OCI-LY7 (cell line): Measurements from ENCODE around the gene STATH. TPM values are rescaled to one million over a fixed set of nuclear protein-coding genes. Genes with fewer than 3 reads are reported as not detected.

Source experiments
- BruUV-seq: library from RNA; stranded (reverse); fragments of 400-500 nt; replicated peaks from 2 replicates; lab custom pipeline; 2021; lab: Mats Ljungman, UMichigan
- CTCF ChIA-PET: fragments of 300-600 bp; sonication (Branson Sonifier 250); formaldehyde crosslinking; loops from one replicate; lab custom pipeline; 2022; ENCODE audit warnings: antibody characterized with exemption; ENCODE audit not compliant: unreplicated experiment; lab: Charles Lee
- POLR2A ChIA-PET: fragments of 300-600 bp; sonication (Branson Sonifier 250); formaldehyde crosslinking; loops from one replicate; lab custom pipeline; 2022; ENCODE audit warnings: antibody characterized with exemption; lab: Charles Lee
- DNase-seq: peaks from one replicate; pipeline ENCODE4 v3.0.0-alpha.2; 2015; ENCODE audit warnings: low spot score
- H2AFZ ChIP-seq: fragments of 200-600 bp; sonication (generic), shearing (Covaris generic); 2 replicates; pipeline ENCODE4 v1.6.1; 2014; ENCODE audit warnings: mild to moderate bottlenecking, antibody characterized with exemption, low read length, moderate library complexity
- H3K27ac ChIP-seq: fragments of 200-600 bp; sonication (generic); 2 replicates; pipeline ENCODE4 v1.5.1; 2014; ENCODE audit warnings: mixed run types, low read depth, mild to moderate bottlenecking, moderate library complexity, low read length, inconsistent platforms; ENCODE audit not compliant: poor library complexity, severe bottlenecking
- H3K36me3 ChIP-seq: fragments of 200-600 bp; sonication (generic); 2 replicates; pipeline ENCODE4 v1.6.1; 2014; ENCODE audit warnings: mild to moderate bottlenecking, antibody characterized with exemption, low read length, moderate library complexity, mixed read lengths; ENCODE audit not compliant: insufficient read depth
- H3K4me1 ChIP-seq: fragments of 200-600 bp; sonication (generic); 2 replicates; pipeline ENCODE4 v1.5.1; 2014; ENCODE audit warnings: mild to moderate bottlenecking, low read length; ENCODE audit not compliant: insufficient read depth, poor library complexity, severe bottlenecking
- H3K4me2 ChIP-seq: fragments of 200-600 bp; sonication (generic); 2 replicates; pipeline ENCODE4 v1.6.1; 2014; ENCODE audit warnings: mild to moderate bottlenecking, low read length
- H3K4me3 ChIP-seq: fragments of 200-600 bp; sonication (generic); 2 replicates; pipeline ENCODE4 v1.5.1; 2014; ENCODE audit warnings: mild to moderate bottlenecking, low read depth, low read length; ENCODE audit not compliant: poor library complexity, severe bottlenecking
- H3K79me2 ChIP-seq: fragments of 200-600 bp; sonication (generic); 2 replicates; pipeline ENCODE4 v1.6.1; 2016; ENCODE audit warnings: low read depth, mild to moderate bottlenecking, low read length, moderate library complexity, mixed read lengths; ENCODE audit not compliant: insufficient read depth
- H3K9me2 ChIP-seq: fragments of 200-600 bp; sonication (generic); 2 replicates; pipeline ENCODE4 v1.6.1; 2016; ENCODE audit warnings: mild to moderate bottlenecking, low read length, mixed read lengths; ENCODE audit not compliant: insufficient read depth
- H3K9me3 ChIP-seq: fragments of 200-600 bp; sonication (generic); 2 replicates; pipeline ENCODE4 v1.6.1; 2014; ENCODE audit warnings: mild to moderate bottlenecking, mixed run types, low read length, mixed read lengths
- H4K20me1 ChIP-seq: fragments of 200-600 bp; sonication (generic); 2 replicates; pipeline ENCODE4 v1.6.1; 2014; ENCODE audit warnings: mild to moderate bottlenecking, antibody characterized with exemption, low read length, moderate library complexity, mixed read lengths; ENCODE audit not compliant: insufficient read depth
- CTCF ChIP-seq: fragments of 200-600 bp; sonication (generic); conservative IDR thresholded peaks from 2 replicates; pipeline ENCODE4 v1.5.1; 2014; ENCODE audit warnings: mild to moderate bottlenecking, antibody characterized with exemption, low read length, moderate library complexity, mixed read lengths
- EZH2phosphoT487 ChIP-seq: fragments of 200-600 bp; sonication (generic); IDR thresholded peaks from 2 replicates; pipeline ENCODE4 v1.6.1; 2018; ENCODE audit warnings: low read depth, borderline replicate concordance, mild to moderate bottlenecking, mixed run types, antibody characterized with exemption, low read length, moderate library complexity, mixed read lengths
- intact Hi-C: fragments of 100-400 bp; cut with micrococcal nuclease; formaldehyde crosslinking; loops from one replicate; pipeline ENCODE4 v1.10.0; 2022; ENCODE audit not compliant: unreplicated experiment
- total RNA-seq, 2 experiments: library from RNA; depleted of rRNA in 1 of 2; stranded (reverse); fragments of >200 nt in 1 of 2; shearing (Covaris generic) in 1 of 2; gene quantifications; 2 replicates each; pipeline ENCODE4 v1.2.3, GENCODE V29; 2014 to 2022

STATH gene
- total RNA-seq, 2 experiments from 2014 or later = not detected

- intact Hi-C loops = no loop called here
- H4K20me1 ChIP-seq = no peaks in the 10 kb centered on the region
- H3K36me3 ChIP-seq = no peaks in the 10 kb centered on the region
- H3K4me2 ChIP-seq = no peak overlapping the region
- H3K9me2 ChIP-seq = no peaks in the 10 kb centered on the region
- H3K4me1 ChIP-seq = no peaks in the 10 kb centered on the region
- no peaks in the 10 kb centered on the region for H3K9me3 ChIP-seq
- TF ChIP-seq CTCF (no peak), EZH2phosphoT487 (no peak)
- no peak for DNase-seq
- CTCF ChIA-PET = no interaction called here
- POLR2A ChIA-PET = interaction anchor here (0.6 kb wide), 1 partner anchor 1776 kb away, joined by 3 read pairs; no protein-coding TSS in a partner anchor
- no peaks in the 10 kb centered on the region for H3K79me2 ChIP-seq
- no peak overlapping the region for H3K27ac ChIP-seq
- no peak overlapping the region for H2AFZ ChIP-seq
- H3K4me3 ChIP-seq = no peak overlapping the region
- BruUV-seq = no TSS peak
Measured at GRCh38 chr4:69977582-69977981, 18.2 kb upstream of the STATH start.

- no peaks in the 10 kb centered on the region for H3K36me3 ChIP-seq
- no peaks in the 10 kb centered on the region for H4K20me1 ChIP-seq
- intact Hi-C loops = no loop called here
- no TSS peak for BruUV-seq
- ChIA-PET POLR2A (no interaction called here), CTCF (no interaction called here)
- H3K4me1 ChIP-seq = no peaks in the 10 kb centered on the region
- no peaks in the 10 kb centered on the region for H3K9me2 ChIP-seq
- H3K4me3 ChIP-seq = no peak overlapping the region
- H3K9me3 ChIP-seq = no peaks in the 10 kb centered on the region
- H2AFZ ChIP-seq = no peak overlapping the region
- DNase-seq = no peak
- H3K4me2 ChIP-seq = no peak overlapping the region
- no peaks in the 10 kb centered on the region for H3K79me2 ChIP-seq
- no peak for TF ChIP-seq EZH2phosphoT487
- no peak for TF ChIP-seq CTCF
- no peak overlapping the region for H3K27ac ChIP-seq
Measured at GRCh38 chr4:69984030-69984443, 11.7 kb upstream of the STATH start.

GRCh38 chr4:69986663-69987062 lies 9.1 kb upstream of the STATH start:
- Histone ChIP-seq H3K4me2 (no peak overlapping the region), H3K27ac (no peak overlapping the region), H3K36me3 (no peaks in the 10 kb centered on the region), H2AFZ (no peak overlapping the region), H3K4me1 (no peaks in the 10 kb centered on the region), H3K4me3 (no peak overlapping the region), H3K9me3 (no peaks in the 10 kb centered on the region), H3K79me2 (no peaks in the 10 kb centered on the region), H3K9me2 (no peaks in the 10 kb centered on the region), H4K20me1 (no peaks in the 10 kb centered on the region)
- ChIA-PET CTCF (no interaction called here), POLR2A (interaction anchor here (0.6 kb wide), 1 partner anchor 28 kb away, joined by 3 read pairs; no protein-coding TSS in a partner anchor)
- BruUV-seq = no TSS peak
- TF ChIP-seq CTCF = no peak
- no peak for TF ChIP-seq EZH2phosphoT487
- no peak for DNase-seq
- intact Hi-C loops = no loop called here
